Endothelial cell of umbilical vein (primary cell): Measurements from ENCODE around the gene RAD50.

Experiments
- POLR2A ChIP-seq: IDR thresholded peaks from 2 replicates; pipeline ENCODE4 v1.6.1; 2012; ENCODE audit warnings: low read depth, mild to moderate bottlenecking, control low read depth, low read length
- POLR2AphosphoS5 ChIP-seq: IDR thresholded peaks from 2 replicates; pipeline ENCODE4 v1.6.1; 2012; ENCODE audit warnings: low read depth, mild to moderate bottlenecking, control low read depth, low read length, moderate library complexity; ENCODE audit not compliant: insufficient read depth
- TF ChIP-seq, protein P1 (sequence below), 2 donors: IDR thresholded peaks; 1 replicate in 1 of 2; 2 replicates in 1 of 2; pipeline ENCODE4 v1.5.1; 2011; ENCODE audit warnings: low read length in 2 of 2, mild to moderate bottlenecking in 2 of 2, moderate library complexity in 2 of 2, control low read depth in 1 of 2, inconsistent platforms in 1 of 2, low read depth in 1 of 2; ENCODE audit not compliant: insufficient read depth in 1 of 2; ENCODE audit errors: extremely low read depth in 1 of 2

DNA sequence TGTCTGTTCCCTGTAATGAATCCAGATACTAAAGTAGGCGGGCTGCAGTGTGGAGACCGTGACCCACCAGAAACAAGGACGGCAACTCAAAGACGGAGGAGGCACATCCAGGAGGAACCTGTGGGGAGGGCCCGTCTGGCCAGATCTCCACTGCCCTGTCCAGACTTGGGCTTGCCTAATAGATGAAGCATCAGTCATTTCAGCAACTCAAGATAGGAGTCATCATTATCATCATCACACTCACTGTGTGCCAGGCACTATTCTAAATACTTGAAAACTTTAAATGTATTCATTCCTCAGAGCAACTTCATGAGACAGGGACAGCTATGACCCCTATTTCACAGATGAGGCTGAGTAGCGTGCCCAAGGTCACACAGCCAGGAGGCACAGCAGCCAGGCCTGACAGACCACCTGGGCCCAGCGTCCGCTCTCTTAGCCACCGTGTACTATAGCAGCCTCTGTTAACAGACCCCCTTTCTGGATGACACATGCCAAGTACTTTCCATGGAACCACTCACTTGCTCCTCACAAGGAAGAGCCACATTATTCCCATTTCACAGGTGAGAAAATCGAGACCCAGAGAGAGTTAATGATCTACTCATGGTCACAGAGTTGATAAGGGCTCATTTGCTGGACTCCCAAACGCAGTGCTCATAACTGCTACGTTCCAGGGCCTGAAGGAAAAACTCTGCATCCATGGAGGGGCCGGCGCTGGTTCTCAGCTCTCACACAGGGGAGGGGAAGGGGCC lies 112.1 kb downstream of the RAD50 start:
- TF ChIP-seq, protein P1, sequence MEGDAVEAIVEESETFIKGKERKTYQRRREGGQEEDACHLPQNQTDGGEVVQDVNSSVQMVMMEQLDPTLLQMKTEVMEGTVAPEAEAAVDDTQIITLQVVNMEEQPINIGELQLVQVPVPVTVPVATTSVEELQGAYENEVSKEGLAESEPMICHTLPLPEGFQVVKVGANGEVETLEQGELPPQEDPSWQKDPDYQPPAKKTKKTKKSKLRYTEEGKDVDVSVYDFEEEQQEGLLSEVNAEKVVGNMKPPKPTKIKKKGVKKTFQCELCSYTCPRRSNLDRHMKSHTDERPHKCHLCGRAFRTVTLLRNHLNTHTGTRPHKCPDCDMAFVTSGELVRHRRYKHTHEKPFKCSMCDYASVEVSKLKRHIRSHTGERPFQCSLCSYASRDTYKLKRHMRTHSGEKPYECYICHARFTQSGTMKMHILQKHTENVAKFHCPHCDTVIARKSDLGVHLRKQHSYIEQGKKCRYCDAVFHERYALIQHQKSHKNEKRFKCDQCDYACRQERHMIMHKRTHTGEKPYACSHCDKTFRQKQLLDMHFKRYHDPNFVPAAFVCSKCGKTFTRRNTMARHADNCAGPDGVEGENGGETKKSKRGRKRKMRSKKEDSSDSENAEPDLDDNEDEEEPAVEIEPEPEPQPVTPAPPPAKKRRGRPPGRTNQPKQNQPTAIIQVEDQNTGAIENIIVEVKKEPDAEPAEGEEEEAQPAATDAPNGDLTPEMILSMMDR (IDR thresholded peaks at IDR 0.05; ENCODE audit: extremely low read depth in 1 of 2, insufficient read depth in 1 of 2, low read depth in 1 of 2, low read length in 2 of 2) = no peak
- TF ChIP-seq POLR2A (no peak), POLR2AphosphoS5 (no peak)
